ENCODE measurements around the gene RNF187.

DNA sequence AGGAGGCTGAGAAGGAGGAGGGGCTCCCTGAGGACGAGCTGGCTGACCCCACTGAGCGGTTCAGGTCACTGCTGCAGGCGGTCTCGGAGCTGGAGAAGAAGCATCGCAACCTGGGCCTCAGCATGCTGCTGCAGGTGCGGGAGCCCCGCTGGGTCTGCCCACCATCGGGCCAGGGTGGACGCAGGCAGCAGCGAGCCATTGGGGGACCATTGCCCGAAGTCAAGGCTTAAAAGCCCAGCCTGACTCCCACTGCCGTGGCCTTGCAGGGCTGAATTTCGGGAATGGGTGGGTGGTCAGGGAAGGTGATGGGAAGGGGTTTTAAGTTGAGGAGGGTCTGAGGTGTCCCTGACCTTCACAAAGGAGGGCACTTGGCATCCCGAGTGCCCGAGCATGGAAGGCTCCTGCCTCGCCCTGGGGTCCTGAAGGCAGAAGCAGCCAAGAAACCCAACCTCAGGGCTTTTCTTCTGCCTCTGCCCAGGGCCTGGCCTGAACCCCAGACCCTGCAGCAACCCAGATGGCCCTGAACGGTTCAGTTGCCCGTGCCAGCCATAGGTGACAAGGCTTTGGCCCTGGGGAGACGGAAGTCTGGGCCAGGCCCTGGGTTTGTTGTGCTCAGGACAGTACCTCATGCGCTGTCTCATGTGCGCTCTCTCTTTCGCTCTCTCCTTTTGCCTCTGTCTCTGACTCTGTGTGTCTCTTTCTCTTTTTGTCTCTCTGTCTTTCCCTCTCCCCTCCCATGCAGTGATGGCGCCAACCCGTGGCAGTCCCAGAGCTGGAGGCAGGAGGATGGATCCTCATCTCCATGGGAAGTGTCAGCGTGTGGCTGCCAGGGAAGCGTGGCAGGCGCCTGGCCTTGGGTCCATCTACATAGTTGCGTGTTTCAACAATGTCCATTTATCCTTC lies 6.2 kb downstream of the RNF187 start:
- TF ChIP-seq CTCF (conservative IDR thresholded peaks at IDR 0.05 in 1 of 2, IDR thresholded peaks at IDR 0.05 in 1 of 2; ENCODE audit: low read depth in 1 of 2, low read length in 2 of 2) (no peak), EZH2 (IDR thresholded peaks at IDR 0.05; ENCODE audit: low read length, missing control alignments) (no peak)

All from fibroblast of lung (primary cell).